ENCODE data around the gene SLC26A3.

SLC26A3 gene

DNA sequence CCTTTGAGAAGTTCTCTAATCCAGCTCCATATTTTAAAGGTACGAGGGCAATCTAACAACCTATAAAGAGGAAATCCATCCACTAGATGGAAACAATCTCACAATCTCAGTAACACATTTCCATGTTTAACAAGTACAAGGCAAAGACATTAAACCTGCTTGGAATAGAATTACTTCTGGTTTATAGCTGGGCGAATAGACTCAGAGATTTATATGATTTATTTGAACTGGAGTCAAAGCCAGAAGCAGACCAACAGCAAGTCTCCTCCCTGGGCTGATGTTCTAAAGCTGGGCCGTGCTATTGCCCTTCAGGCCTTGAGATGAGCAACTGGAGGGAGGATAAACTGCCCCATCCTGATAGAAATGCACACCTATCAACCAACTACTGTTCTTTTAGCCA, 25.3 kb downstream of the SLC26A3 start:
- TF ChIP-seq, protein P1, sequence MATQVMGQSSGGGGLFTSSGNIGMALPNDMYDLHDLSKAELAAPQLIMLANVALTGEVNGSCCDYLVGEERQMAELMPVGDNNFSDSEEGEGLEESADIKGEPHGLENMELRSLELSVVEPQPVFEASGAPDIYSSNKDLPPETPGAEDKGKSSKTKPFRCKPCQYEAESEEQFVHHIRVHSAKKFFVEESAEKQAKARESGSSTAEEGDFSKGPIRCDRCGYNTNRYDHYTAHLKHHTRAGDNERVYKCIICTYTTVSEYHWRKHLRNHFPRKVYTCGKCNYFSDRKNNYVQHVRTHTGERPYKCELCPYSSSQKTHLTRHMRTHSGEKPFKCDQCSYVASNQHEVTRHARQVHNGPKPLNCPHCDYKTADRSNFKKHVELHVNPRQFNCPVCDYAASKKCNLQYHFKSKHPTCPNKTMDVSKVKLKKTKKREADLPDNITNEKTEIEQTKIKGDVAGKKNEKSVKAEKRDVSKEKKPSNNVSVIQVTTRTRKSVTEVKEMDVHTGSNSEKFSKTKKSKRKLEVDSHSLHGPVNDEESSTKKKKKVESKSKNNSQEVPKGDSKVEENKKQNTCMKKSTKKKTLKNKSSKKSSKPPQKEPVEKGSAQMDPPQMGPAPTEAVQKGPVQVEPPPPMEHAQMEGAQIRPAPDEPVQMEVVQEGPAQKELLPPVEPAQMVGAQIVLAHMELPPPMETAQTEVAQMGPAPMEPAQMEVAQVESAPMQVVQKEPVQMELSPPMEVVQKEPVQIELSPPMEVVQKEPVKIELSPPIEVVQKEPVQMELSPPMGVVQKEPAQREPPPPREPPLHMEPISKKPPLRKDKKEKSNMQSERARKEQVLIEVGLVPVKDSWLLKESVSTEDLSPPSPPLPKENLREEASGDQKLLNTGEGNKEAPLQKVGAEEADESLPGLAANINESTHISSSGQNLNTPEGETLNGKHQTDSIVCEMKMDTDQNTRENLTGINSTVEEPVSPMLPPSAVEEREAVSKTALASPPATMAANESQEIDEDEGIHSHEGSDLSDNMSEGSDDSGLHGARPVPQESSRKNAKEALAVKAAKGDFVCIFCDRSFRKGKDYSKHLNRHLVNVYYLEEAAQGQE (IDR thresholded peaks at IDR 0.05; ENCODE audit: insufficient read depth in 1 of 2, low read depth in 2 of 2, low read length in 2 of 2): no peak
- TF ChIP-seq POLR2AphosphoS5 (IDR thresholded peaks at IDR 0.05; ENCODE audit: low read depth, low read length) (no peak), SIN3A (IDR thresholded peaks at IDR 0.05; ENCODE audit: borderline replicate concordance, insufficient read depth, low read length) (no peak), FOXP2 (optimal IDR thresholded peaks at IDR 0.05; ENCODE audit: borderline replicate concordance, extremely low read depth, extremely low read length, insufficient read depth) (no peak), TAF1 (IDR thresholded peaks at IDR 0.05; ENCODE audit: borderline replicate concordance, insufficient read depth, low read length) (no peak)

DNA sequence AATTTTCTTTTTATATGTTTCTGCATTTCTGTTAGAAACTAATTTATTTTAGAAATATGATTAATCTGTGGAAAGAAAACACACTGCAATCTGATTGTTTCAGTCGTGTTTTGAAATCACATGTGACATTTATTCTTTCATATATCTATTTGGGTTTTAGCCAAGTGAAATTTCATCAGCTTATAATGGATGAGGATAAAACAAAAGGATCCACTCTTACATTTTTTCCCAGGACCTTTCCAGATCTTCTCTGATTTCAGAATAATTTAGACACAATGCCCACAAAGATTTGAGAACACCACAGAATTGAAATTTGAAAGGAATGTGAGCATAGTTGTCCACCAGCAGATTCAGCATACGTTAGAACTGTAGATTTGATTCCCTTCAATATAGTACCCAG, 30.0 kb downstream of the SLC26A3 start:
- TF ChIP-seq POLR2AphosphoS5 (IDR thresholded peaks at IDR 0.05; ENCODE audit: low read depth, low read length) (no peak), TAF1 (IDR thresholded peaks at IDR 0.05; ENCODE audit: borderline replicate concordance, insufficient read depth, low read length) (no peak), SIN3A (IDR thresholded peaks at IDR 0.05; ENCODE audit: borderline replicate concordance, insufficient read depth, low read length) (no peak), FOXP2 (optimal IDR thresholded peaks at IDR 0.05; ENCODE audit: borderline replicate concordance, extremely low read depth, extremely low read length, insufficient read depth) (no peak)
- TF ChIP-seq, protein P1 (IDR thresholded peaks at IDR 0.05; ENCODE audit: insufficient read depth in 1 of 2, low read depth in 2 of 2, low read length in 2 of 2): no peak

DNA sequence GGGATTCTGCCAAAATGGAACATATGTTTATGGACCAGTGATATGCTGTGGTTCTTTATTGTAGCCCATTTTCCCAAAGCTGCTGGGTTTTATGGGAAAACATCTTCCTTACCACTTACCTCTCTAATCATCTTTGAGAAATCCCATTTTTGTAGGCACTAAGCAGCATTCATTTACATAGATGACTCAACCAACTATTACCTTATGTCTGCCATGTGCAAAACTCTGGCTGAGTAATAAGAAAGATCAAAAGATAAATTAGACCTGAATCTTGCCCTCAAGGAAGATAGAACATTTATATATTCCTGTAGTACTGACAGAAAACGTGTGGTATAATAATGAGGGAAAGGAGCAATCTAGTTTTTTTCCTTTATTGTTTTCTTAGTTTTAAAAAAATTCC, 34.8 kb downstream of the SLC26A3 start:
- TF ChIP-seq, protein P1 (IDR thresholded peaks at IDR 0.05; ENCODE audit: insufficient read depth in 1 of 2, low read depth in 2 of 2, low read length in 2 of 2): no peak
- TF ChIP-seq SIN3A (IDR thresholded peaks at IDR 0.05; ENCODE audit: borderline replicate concordance, insufficient read depth, low read length) (no peak), TAF1 (IDR thresholded peaks at IDR 0.05; ENCODE audit: borderline replicate concordance, insufficient read depth, low read length) (no peak), POLR2AphosphoS5 (IDR thresholded peaks at IDR 0.05; ENCODE audit: low read depth, low read length) (no peak), FOXP2 (optimal IDR thresholded peaks at IDR 0.05; ENCODE audit: borderline replicate concordance, extremely low read depth, extremely low read length, insufficient read depth) (no peak)

DNA sequence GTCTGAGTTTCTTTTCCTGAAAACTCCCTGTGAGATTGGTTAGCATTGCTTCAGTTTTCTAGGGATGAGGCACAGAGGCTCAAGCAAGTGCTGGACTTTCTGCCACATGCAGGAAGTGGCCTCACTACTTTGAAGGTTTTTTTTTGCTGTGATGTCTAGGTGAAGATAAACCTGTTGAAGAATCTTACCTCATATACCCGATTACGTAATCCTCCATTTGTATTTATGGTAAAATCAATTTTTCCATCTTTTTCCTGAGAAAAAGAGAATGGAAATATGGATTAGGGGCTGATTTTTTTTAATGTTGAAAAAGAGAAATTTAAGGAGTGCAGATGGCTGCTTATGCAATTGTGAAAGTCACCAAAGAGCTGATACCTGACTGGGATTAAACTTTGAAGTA, 35.6 kb downstream of the SLC26A3 start:
- TF ChIP-seq TAF1 (IDR thresholded peaks at IDR 0.05; ENCODE audit: borderline replicate concordance, insufficient read depth, low read length) (no peak), SIN3A (IDR thresholded peaks at IDR 0.05; ENCODE audit: borderline replicate concordance, insufficient read depth, low read length) (no peak), FOXP2 (optimal IDR thresholded peaks at IDR 0.05; ENCODE audit: borderline replicate concordance, extremely low read depth, extremely low read length, insufficient read depth) (no peak), POLR2AphosphoS5 (IDR thresholded peaks at IDR 0.05; ENCODE audit: low read depth, low read length) (no peak)
- TF ChIP-seq, protein P1 (IDR thresholded peaks at IDR 0.05; ENCODE audit: insufficient read depth in 1 of 2, low read depth in 2 of 2, low read length in 2 of 2): no peak

DNA sequence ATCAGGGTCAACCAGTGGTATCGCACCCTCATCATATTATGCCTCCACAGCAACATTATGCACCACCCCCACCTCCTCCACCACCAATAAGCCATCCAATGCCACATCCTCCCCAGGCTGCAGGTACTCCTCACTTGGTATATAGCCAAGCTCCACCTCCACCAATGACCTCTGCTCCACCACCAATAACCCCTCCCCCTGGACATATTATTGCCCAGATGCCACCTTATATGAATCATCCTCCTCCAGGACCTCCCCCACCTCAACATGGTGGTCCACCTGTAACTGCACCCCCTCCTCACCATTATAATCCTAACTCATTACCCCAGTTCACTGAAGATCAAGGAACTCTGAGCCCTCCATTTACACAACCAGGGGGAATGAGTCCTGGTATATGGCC, 44.4 kb downstream of the SLC26A3 start:
- TF ChIP-seq, protein P1 (IDR thresholded peaks at IDR 0.05; ENCODE audit: insufficient read depth in 1 of 2, low read depth in 2 of 2, low read length in 2 of 2): no peak
- TF ChIP-seq FOXP2 (optimal IDR thresholded peaks at IDR 0.05; ENCODE audit: borderline replicate concordance, extremely low read depth, extremely low read length, insufficient read depth) (no peak), POLR2AphosphoS5 (IDR thresholded peaks at IDR 0.05; ENCODE audit: low read depth, low read length) (no peak), SIN3A (IDR thresholded peaks at IDR 0.05; ENCODE audit: borderline replicate concordance, insufficient read depth, low read length) (no peak), TAF1 (IDR thresholded peaks at IDR 0.05; ENCODE audit: borderline replicate concordance, insufficient read depth, low read length) (no peak)
